HG03045 (cell line): ENCODE data around the gene ECE2.

Experiments
- ATAC-seq: cut with Tn5 transposase; IDR thresholded peaks from one replicate; pipeline ENCODE4 v1.9.1; 2021; ENCODE audit warnings: mild to moderate bottlenecking, moderate library complexity; ENCODE audit not compliant: unreplicated experiment

Gene ECE2

DNA sequence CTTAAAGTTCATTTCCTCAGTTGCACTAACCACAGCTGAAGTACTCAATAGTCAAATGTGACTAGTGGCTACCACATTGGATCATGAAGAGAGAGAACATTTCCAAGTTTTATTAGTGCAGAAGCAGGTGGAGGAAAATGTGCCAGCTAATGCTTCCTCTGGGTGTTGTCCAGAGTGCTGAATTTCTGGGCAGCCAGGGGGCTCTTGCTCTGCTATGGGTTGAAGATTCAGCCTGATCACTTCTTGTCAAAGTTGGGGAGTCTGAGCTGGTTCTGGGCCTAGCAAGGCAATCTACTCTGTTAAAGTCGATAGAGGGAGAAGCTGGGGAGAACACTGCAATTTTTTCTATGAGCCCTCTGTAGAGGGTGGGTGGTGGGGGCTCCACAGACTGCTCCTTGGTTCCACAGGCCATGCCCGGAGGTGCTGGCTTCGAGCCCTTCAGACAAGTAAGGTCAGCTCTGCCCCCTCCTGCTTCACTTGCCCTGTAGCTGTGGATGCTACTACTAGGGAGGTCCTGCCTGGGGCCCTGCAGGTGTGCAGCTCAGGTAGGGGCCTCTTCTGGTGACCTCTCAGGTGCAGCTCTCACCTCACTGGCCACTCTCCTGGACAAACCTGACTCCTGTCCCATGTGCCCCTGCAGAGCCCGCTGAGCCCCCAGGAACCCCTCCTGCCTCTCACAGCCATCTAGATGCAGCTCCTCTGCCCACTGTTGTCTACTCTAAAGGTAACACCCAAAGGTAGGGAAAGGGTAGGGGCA lies 35.3 kb upstream of the ECE2 start:
- no peak for ATAC-seq

DNA sequence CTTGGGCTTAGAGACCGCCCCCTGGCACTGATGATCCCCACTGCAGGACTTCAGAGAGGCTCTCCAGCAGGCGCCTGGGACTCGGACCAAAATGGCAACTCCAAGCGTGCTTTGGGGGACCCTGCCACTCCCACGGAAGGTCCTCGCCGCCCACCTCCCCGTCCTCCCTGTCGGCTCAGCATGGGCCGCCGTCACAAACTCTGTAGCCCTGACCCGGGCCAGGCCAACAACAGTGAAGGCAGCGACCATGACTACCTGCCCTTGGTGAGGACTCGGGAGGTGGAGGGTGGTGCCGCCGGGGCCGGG lies 34.7 kb upstream of the ECE2 start:
- no peak for ATAC-seq

DNA sequence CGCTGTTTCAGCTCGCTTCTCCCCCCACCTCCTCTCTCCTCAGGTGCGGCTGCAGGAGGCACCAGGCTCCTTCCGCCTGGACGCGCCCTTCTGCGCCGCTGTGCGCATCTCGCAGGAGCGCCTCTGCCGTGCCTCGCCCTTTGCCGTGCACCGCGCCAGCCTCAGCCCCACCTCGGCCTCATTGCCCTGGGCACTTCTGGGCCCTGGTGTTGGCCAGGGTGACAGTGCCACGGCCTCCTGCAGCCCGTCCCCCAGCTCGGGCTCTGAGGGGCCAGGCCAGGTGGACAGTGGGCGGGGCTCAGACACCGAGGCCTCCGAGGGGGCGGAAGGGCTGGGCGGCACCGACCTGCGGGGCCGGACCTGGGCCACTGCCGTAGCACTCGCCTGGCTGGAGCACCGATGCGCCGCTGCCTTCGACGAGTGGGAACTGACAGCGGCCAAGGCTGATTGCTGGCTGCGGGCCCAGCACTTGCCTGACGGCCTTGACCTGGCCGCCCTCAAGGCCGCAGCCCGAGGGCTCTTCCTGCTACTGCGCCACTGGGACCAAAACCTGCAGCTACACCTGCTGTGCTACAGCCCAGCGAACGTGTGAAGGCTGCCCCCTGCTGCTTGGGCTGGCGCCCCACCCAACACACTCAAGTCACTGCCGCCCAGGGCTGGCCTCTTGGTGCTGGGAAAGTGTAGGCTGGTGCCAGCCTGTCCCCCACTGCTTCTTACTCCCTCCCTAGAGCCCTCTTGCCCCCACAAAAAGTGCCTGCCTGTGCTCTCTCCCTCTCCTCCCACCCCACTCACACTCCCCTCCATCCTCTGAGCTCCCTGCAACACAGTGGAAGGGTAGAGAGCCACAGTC lies 34.1 kb upstream of the ECE2 start:
- no peak for ATAC-seq

DNA sequence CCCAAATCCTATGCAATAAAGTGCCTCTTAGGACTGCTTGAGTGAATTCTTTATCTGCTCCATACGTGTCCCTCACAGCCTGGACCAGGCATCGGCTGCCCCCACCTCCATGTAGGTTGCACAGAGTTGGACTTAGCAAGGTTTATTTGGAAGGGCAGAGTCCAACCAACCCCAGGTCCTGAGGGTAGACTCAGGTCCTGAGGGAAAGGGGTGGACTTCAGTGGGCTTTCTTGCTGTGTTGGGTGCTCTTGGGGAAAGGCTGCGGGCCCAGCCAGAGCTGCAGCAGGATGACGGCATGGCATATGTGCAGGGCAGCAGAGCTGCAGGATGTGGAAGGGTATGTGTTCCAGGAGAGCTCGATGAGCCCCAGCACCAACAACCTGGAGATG lies 33.5 kb upstream of the ECE2 start:
- no peak for ATAC-seq

DNA sequence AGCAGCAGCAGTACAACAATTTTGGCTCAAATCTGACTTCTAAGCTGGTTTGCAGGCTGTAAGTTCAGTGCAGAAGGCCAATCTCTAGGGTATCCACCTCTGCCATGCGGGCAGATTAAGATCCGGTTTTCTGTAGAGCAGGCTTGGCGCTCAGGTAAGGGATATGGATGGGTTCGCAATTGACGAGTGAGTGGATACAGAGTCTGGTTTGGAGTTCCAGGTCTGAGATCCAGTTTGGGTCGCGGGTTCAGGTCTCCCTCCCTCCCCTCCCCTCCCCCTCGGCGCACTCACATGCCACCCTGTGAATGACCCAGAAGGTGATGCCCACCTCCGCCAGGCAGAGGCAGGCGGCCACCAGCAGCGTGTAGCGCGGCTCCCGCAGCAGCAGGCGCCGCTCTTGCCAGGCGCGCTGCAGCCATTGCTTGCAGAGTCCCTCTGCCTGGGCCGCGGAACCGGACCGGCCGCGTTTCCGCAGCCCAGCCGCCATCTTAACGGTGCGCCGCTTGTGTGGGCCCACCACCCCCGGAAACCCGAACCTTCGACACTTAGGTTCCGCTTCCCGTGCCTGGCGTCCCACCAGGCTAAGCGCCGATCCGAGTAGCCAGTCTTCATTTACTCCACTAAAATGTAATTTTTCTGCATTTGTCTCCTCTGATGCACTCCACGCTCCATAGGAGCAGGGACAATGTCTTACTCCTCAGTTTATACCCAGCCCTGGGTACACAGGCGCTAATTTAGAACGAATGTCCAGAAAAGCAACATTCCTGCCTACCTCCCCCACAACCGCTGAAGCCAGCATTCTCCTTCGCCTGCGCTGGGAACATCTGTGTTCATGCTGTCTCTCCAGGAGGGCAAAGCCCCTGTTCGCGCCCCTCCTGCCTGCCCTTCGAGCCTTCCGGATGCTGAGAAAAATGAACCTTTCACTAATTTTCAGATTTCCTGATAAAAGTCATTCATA lies 27.1 kb upstream of the ECE2 start, which contains the start of gene ALG3:
TSS of gene ALG3 (minus strand) at position 509 of the 958 bp plus-strand sequence. CDS start at position 487, 22 bp downstream.
- ATAC-seq, result peak; percentile 49

DNA sequence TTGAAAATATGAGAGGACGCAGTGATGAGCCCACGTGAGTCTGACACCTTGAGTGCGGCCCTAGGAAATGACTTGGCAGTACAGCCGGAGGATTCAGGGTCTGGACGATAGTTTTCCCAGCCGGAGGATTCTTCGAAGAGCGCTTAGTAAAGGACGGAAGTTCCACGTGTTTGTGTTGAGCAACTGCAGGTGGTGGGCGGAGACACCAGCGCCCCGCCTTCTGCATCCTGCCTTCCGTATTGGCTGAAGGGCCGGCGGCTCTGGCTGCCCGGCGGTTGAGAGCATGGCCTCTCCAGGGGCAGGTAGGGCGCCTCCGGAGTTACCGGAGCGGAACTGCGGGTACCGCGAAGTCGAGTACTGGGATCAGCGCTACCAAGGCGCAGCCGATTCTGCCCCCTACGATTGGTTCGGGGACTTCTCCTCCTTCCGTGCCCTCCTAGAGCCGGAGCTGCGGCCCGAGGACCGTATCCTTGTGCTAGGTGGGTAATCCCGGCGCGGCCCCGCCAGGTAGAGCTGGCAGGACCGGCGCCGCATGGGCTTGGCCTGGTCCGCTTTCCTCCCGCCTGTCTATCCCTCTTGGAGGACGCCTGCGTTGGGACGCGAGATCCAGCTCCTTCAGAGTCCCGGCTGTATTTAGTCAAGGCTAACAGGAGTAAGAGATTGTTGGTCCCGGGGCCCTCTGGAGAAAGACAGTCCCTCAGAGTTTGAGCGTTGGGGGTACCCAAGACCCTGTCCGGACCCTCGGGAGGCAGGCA lies 26.2 kb upstream of the ECE2 start, which contains the start of gene EEF1AKMT4:
TSS of gene EEF1AKMT4 (plus strand) at position 261 of the 755 bp plus-strand sequence. CDS start at position 284, 23 bp downstream.
- ATAC-seq, result peak; percentile 89

DNA sequence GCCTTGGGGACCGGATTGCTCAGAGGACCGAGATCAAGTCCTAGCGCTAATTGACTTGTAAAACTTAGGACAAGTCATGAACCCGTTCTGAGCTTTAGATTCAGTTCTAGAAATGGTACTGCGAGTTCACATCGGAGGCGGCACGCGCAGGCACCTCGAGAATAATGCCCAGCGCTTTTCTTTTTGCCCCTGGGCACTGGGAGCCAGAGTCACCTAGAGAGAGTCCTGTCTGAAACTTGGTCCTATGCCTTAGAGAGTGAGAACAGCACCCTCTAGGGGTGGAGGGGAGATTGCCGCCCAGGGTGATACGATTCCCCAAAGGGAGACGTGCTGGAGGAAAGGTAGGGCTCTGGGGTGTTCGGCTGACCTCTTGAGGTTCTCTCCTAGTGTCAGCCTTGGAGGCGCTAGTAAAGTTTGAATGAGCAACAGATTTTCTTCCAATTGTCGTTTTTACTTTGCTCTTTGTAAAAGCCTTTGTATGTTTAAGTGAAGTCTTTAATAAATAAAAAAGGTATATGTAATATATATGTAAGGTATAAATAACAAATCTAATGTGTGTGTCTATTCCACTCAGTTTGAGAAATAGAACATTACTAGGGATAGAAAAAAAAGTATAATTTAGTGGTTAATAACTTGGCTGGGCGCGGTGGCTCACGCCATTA lies 25.5 kb upstream of the ECE2 start:
- peak; percentile 65 for ATAC-seq

DNA sequence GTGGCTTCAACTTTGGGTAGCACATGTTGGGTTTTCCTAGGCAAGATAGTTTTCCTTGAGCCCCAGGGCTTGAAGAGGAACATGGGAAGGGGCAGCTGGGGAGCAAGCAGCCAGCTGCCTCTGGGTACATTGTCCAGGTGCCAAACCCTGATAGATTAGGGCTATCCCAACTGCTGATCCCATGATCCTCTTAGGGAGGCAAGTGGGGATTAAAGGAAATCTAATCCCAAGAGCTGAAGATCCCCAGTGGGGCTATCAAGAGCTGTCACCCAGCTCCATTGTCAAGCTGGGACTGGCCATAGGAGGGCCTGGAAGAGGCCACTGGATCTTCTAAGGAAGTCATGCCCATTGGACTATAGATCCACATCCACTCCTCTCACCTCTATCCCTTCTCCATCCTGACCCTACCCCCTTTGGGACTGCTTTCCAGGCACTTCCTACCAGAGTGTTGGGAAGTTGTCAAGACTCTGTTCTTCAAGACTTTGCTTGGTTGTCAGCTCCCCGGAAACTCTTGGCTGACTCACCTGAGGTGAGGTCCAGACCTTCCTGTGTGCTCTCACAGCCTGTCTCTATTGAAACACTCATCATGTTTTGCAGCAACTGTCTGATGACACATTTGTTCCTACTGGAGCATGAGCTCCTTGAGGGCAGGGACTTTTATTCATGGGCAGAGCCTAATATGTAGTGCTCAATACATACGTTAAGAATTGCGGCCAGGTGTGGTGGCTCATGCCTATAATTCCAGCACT lies 20.4 kb upstream of the ECE2 start:
- no peak for ATAC-seq

DNA sequence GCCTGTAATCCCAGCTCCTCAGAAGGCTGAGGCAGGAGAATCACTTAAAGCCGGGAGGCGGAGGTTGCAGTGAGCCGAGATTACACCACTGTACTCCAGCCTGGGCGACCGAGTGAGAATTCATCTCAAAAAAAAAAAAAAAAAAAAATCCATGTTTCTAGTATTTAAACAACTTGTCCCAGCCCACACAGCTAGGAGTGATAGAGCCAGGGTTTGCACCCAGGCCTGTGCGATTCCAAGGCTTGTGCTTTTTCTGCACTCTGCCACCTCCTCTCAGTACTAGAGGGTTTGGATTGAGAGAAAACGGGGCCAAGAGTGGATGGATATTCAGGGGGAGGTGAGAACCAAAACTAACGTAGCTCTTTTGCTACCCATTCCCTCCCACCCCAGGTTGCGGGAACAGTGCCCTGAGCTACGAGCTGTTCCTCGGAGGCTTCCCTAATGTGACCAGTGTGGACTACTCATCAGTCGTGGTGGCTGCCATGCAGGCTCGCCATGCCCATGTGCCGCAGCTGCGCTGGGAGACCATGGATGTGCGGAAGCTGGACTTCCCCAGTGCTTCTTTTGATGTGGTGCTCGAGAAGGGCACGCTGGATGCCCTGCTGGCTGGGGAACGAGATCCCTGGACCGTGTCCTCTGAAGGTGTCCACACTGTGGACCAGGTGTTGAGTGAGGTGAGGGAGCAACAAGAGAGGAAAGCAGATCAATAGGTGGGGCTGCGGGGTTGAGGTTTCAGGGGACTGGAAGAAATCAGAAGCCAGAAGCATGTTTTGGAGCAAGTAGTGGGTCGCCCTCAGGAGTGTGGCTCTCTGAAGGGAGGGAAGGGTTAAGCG lies 18.5 kb upstream of the ECE2 start:
- no peak for ATAC-seq

DNA sequence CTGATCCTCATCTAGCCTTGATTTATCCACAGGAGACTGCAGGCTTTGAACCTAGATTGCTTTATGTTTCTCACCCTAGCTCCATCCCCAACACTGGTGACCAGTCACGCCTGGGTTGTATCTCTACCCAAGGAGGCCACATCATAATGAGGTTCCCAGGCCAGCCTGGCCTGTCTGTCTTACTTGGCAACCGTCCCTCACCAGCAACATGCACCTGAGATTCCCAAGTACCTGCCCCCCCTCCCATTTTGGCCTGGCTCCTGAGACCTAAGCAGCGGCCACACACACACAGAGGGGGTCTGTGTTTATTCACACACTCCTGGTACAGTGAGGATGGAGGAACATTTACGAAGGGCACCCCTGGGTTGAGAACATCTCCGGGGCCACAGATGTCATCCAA lies 16.9 kb upstream of the ECE2 start:
- ATAC-seq, result no peak

DNA sequence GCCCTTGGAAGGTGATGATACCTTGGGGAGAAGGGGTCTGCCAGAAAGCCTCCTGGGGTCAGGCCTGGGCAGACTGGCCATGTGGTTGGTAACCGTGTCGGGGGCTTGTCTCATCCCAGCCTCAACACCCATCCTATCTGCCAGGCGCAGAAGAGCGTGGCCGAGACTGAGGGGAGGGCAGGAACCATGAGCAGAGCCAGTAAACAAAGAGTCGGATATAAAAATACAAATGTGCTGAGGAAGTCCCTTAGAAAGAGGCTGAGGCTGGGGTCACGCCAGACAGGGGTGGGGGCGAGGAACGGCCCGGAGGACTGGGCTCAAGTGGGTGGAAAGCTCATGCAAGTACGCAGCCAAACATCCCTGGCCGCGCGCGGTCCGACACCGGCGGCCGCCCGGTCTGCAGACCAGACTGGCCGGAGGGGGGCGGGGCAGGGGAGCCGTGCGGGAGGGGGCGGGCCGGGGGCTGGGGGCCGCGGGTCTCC lies 16.4 kb upstream of the ECE2 start:
- no peak for ATAC-seq

DNA sequence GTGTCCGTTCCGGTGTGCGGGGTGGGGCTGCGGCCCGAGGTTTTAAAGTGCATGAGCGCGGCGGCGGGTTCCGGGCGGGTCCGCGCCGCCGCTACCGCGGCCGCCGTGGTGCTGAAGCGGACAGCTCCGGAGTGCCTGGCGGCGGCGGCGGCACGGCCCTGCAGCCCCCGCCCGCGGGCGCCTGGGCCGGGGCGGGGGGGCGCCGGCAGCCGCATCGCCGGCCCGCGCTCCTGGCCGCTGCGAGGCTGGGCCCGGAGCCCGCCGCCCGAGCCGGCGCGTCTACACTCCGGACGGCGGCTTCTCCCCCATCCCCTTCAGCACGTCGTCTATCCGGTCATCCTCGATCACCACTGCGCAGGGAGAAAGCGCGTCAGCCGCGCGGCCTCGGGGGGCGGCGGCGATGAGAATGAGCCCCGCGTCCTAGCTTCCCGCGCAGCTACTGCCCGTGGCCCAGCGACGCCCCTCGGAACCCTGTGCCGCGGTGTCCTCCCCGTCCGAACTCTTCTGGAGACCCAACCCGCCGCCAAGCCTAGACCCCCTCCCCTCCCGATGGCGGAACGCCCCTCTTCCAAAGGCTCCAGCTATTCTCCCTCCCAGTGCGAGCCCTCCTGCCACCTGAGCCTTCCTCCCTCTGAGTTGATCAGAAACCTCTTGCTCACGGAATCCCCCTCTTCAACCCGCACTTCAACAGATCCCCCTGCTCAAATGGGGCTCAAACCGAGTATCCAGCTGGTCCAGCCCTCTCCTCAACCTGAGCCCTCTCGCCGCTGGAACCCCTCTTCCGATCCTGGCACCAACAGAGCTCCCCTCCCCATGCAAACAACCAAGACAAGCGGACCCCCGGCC lies 15.7 kb upstream of the ECE2 start:
- no peak for ATAC-seq

DNA sequence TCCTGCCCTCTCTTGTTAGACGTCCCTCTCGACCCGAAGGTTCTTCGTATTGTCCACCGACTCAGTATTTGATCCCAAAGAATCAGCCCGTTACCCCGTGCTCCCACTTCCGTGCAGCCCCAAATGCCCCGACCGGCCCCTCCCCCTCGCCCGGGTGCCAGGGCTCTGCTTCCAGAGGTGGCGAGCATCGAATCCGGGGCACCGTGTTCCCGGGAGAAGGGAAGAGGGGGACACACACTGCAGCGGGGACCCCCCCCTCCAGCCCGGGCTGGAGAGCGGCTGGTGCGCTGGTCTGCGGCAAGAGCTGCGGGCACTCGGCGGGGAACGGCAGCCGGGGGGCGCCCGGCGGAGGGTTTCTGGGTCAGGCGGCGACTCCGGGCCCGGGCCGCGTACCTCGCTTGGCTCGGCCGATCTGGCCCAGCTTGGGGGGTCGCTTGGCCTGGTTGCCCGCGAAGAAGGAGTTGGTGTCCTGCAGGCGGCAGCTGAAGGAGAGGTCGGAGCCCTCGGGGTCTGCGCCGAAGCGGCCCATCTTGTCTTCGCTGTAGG lies 15.0 kb upstream of the ECE2 start:
- no peak for ATAC-seq

DNA sequence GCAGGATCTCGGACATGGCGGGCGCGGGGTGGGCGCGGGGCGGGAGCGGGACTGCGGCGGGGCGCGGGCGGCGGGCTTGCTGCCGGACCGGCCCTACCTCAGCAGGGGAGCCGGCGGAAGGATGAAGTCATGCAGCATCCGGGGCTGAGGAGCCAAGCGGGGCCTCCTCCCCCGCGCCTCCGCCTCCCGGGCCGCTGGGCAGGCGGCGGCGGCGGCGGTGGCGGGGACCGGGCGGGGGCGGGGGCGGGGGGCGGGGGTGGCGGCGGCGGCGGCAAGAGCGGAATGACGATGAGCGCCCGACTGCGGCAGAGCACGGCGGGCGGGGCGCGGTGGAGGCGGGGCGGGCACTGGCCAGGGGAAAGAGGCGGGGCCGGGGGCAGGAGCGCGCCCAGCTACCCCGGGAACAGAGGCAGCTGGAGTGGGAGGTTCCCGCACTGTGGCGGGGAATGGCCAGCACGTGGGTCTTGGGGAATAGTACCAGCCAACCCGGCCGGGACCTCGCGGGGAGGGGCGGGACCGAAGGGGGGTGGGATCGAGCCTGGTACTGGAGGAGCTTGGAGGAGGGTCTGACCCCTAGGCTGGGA lies 14.5 kb upstream of the ECE2 start, which contains the start of gene CAMK2N2:
TSS of gene CAMK2N2 (minus strand) at position 284 of the 584 bp plus-strand sequence. CDS start at position 16, 268 bp downstream.
- no peak for ATAC-seq

DNA sequence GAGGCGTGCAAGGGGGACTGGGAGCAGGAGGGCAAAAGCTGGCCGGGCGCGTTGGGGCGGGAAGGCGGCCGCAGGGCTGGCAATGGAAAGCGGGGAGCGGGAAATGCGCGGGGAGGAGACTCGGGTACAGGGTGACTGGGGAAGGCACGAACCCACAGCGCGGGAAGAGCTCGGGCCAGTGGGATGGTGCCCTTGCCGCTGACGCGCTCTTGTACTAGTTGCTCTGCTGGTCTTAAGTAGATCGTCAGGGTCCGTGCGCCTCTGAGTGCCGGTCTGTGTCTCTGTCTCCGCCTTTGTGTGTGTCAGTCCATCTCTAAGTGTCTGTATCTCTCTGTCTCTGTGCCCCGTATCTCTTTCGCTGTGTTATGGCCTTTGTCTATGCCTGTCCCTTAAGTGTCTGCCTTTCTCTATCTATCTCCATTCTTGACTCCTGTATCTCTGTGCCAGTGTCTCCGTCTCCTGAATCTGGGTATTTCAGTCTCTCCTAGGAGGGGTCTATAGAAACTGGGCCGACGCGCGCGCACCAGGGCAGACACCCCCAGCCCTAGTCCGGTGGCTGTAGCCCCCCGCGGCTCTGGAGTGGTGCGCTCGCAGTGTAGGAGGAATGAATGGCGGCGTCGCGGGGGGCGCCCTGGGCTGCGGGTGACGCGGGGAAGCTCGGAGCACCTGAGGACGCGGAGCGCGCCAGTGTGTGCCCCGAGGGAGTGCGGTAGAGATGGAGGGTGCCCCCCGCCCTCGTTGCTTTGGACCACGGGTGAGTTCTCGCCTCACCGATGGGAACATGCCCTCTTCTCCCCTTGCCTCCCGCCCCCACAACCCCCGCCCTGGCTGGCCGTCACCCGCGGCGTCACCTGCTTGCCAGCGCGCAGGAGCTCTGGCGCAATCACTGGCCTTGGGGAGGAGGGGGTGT lies 13.7 kb upstream of the ECE2 start:
- ATAC-seq, result no peak
